ENCODE data around the gene TPM4.
"Not testable (repeated sequence)": the region's sequence is repeated elsewhere in the genome, so short reads cannot be mapped to it uniquely, and the experiment has no call there.

- not testable (repeated sequence) for TF ChIP-seq POLR2A, CTCF, EP300 (IDR thresholded peaks at IDR 0.05)
- TF ChIP-seq POLR2AphosphoS5 (IDR thresholded peaks at IDR 0.05) = peak in 2 of 3 donors; percentile 14 to 22
These were observed 43.0 kb downstream of the TPM4 start for GRCh38 chr19:16119075-16119857.
